GM19193 (cell line): Measurements from ENCODE around the gene FBXW5.

ENCODE experiments used
- POLR2A ChIP-seq: IDR thresholded peaks from 4 replicates; pipeline ENCODE4 v1.6.1; 2011; ENCODE audit not compliant: insufficient read depth, insufficient read length; ENCODE audit errors: extremely low read depth

FBXW5 gene

DNA sequence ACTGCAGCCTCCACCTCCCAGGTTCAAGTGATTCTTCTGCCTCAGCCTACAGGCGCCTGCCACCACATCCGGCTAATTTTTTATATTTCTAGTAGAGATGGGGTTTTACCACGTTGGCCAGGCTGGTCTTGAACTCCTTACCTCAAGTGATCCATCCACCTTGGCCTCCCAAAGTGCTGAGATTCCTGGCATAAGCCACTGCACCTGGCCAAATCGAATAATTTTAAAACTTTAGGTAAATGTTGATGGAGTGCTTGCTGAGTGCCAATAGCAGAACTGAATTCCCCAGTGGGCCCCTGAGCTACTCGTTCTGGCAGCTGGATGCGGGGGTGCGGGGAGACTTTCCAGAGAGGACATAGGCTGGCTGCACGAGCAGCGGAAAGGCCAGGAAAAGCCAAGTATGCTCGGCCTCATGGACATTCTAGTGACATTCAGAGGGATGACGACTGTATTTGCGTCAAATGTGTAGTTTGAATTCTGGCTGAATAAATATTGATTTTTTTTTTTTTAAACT, 41.4 kb downstream of the FBXW5 start:
- no peak for TF ChIP-seq POLR2A

DNA sequence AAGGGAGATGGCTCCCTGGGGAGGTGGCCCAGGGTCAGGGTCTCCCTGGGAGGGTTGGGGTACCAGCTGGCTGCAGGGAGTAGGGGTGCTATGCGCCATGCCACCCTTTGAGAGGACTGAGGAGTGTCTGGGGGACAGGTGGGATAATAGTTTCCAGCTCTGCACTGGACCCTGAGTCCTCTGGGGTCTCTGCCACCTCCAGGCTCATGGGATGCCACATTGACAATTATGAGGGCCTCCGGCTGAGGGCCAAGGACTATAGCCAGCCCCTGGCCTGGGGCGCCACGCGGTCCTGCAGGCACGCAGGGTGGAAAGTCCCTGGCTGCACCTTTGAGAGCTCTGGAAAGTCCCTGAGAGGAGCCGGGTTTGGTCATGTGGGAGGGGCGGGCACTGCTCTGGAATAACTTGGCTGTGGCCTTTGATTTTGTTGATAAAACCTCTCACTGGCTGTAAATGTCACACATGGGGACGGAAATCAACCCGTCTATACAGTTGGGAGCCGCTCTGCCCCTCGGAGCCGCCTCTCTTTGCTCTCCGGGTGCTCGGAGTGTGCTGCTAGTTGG, 42.2 kb downstream of the FBXW5 start:
- TF ChIP-seq POLR2A = peak; percentile 77

DNA sequence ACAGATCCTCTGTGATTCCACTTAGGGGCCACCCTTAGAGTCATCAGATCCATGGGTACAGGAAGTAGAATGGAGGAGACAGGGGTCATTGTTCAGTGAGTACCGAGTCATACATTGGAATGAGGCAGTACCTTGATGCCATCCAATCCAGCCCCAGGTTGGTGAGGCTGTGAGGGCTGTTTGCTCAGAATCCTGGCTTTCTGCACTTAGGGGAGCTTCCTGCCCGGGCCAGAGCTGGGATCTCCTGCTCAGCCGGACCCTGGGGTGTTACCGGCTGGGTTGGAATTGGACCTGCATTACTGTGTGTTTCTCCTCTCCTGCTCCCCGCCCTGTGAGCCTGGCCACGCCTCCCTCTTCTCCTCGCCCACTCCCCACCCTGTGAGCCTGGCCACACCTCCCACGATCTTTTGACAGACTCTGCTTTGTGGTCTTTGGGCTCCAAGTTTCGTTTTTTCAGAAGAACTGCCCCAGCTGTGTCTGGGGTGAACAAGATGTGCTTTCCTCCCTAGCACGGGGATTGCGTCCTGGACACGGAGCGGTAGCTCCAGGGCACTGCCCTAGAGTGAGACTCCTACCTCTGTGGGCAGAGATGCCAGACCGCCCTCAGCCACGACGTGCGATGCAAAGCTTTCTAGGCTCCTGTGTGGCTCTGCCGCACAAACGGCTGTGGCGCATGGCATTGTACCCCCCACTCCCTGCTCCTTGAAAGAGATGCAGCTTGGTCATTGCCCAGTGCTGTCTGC, 42.9 kb downstream of the FBXW5 start:
- TF ChIP-seq POLR2A = peak; percentile 70

DNA sequence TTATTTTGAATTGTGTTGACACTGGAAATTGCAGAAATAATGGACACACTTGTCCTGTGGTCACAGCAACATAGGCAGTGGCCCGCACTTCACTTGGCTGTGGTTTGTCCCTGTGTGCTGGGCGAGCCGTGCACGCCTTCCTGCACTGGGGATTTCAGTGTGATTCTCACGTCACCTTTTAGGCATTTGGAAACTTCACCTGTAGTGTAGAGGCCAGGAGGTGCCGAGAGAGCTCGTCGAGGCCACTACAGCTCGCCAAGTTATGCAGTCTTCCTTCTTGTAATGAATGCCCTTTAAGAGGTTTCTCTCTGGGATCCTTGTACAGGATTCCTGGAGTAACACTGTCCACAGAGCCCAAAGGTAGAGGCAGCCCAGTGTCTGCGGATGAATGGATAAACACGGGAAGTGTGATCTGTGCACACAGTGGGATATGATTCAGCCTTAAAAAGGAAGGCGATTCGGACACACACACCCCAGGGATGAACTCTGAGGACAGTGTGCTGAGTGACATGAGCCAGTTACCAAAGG, 43.5 kb downstream of the FBXW5 start:
- no peak for TF ChIP-seq POLR2A

DNA sequence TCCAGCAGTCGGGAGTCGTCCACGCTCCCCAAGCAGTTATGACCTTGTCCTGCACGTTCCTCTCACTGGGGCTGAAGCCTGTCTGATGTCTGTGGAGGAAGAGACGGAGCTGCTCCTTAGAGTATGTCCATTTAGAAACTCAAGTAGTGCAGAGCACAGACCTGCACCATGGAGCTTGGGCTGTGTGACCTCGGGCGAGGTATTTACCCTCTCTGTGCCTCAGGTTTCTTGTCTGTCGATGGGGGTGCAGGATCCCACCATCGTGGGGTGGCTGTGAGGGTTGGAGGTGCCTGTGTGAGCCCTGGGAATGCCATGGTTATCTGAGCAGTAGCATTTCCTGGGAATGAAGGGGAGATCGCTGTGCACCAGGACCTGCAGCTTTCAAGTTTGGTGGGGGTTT, 44.0 kb downstream of the FBXW5 start:
- no peak for TF ChIP-seq POLR2A

DNA sequence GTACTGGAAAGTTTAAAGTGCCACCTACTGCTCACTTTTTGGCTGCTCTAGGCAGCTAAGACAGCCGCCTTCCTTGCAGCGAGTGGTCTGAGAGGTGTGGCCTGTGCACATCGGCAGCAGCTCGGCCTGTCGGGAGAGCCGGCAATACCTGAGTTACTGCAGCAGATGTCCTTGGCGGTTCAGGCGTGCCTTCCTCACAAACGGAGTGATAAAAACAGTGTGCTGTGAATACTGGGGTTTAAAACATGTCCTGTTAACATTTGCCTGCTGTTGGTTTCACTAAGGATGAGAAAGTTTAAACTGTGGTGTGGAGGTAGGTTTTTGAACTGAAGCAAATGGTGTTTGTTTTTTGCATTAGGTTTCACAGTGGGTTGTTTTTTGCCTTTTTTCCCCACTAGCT, 45.3 kb downstream of the FBXW5 start:
- TF ChIP-seq POLR2A = no peak

DNA sequence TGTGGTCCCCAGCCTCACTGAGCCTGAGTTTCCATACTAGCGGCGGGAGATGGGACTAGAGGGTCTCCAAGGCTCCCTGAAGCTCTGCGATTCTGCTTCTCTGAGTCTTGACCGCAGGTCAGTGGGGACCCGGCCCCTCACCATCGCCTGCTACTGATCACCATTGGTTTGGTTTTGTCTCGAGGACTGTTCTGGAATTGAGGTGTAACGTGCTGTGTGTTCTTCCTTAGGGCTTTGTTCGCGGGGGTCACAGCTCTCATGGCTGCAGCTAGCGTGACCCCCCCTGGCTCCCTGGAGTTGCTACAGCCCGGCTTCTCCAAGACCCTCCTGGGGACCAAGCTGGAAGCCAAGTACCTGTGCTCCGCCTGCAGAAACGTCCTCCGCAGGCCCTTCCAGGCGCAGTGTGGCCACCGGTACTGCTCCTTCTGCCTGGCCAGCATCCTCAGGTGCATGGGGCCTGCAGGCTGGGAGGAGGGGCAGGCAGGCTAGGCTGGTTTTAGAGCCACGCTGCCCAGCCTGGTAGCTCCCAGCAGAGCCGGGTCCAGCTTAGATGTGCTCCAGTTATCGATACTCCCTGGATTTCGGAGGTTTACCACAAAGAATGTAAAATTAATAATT, 45.9 kb downstream of the FBXW5 start:
- TF ChIP-seq POLR2A = no peak

DNA sequence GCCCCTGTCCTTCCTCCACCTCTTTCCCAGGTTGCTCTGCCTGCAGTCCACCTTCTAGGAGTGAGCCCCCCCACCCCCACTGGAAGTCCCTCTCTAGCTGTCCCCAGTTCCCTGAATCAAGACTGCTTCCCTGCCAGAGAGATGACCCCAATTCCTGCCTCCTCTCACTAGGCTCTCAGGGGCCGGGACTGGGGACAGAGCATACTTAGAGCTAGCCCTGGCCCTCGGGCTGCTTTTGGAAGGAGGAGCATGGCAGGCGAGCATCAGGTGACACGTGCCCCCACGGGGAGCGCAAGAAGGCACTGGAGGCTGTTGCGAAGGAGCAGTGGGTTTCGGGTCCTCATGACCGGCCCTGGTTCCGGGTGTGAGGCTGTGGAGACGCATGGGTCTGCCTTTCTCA, 48.5 kb downstream of the FBXW5 start:
- no peak for TF ChIP-seq POLR2A

DNA sequence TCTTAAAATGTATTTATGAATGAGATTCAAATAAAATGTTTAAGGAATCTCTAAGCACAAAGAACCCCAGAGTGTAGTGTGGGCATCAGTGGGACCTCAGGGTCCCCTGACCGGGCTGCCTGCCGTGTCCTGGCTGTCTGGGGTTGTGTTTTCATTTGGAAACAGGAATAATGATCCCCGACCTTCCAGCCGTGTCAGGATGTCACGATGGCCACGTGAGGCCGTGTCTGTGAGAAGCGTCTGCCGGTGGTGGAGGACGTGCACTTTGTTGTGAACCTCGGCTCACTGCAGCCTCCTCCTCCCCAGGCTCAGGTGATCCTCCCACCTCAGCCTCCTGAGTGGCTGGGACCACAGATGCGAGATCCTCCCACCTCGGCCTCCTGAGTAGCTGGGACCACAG, 53.9 kb downstream of the FBXW5 start:
- no peak for TF ChIP-seq POLR2A
